ENCODE data around the gene SH3RF3. TPM values are rescaled to one million over a fixed set of nuclear protein-coding genes. Genes with fewer than 3 reads are reported as not detected.

The SH3RF3 gene
- total RNA-seq, 1 donor from 2014 or later: 1.3 TPM

DNA sequence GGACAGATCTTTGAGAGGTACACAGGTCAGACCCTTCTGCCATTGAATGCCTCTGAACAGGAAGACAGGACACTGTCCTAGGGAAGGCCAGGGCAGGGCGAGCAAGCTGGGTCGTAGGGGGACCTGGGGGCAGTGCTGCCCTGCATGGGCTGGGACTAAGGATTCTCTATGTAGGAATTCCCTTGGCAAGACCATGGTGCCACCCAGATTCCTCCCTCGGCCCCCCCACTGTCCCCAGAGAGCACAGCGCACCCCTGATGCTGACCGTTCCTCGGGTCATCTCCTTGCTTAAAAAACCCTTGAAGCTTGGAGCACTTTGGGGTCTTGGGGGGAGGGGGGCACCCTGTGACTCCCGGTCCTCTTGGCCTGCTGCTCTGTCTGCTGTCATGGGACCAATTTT is 289.7 kb downstream of the SH3RF3 start:
- H3K36me3 Mint-ChIP-seq (ENCODE audit: insufficient read depth): no peaks in the 10 kb centered on the region
- H3K4me3 Mint-ChIP-seq (ENCODE audit: low read depth): no peak overlapping the region
- DNase-seq (ENCODE audit: low spot score, unreplicated experiment): no peak
- peaks cover 7% of the 10 kb centered on the region for H3K27me3 Mint-ChIP-seq
- TF ChIP-seq, protein P1, sequence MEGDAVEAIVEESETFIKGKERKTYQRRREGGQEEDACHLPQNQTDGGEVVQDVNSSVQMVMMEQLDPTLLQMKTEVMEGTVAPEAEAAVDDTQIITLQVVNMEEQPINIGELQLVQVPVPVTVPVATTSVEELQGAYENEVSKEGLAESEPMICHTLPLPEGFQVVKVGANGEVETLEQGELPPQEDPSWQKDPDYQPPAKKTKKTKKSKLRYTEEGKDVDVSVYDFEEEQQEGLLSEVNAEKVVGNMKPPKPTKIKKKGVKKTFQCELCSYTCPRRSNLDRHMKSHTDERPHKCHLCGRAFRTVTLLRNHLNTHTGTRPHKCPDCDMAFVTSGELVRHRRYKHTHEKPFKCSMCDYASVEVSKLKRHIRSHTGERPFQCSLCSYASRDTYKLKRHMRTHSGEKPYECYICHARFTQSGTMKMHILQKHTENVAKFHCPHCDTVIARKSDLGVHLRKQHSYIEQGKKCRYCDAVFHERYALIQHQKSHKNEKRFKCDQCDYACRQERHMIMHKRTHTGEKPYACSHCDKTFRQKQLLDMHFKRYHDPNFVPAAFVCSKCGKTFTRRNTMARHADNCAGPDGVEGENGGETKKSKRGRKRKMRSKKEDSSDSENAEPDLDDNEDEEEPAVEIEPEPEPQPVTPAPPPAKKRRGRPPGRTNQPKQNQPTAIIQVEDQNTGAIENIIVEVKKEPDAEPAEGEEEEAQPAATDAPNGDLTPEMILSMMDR (IDR thresholded peaks at IDR 0.05; ENCODE audit: unreplicated experiment): no peak
- no peak overlapping the region for H3K27ac Mint-ChIP-seq
- H3K4me1 Mint-ChIP-seq (ENCODE audit: low read depth): peaks cover 21% of the 10 kb centered on the region
- H3K9me3 Mint-ChIP-seq (ENCODE audit: low read depth): no peaks in the 10 kb centered on the region

GRCh38 chr2:109419171-109419756 is 290.3 kb downstream of the SH3RF3 start:
- TF ChIP-seq, protein P1 (IDR thresholded peaks at IDR 0.05; ENCODE audit: unreplicated experiment): no peak
- Mint-ChIP-seq H3K36me3 (ENCODE audit: insufficient read depth) (no peaks in the 10 kb centered on the region), H3K4me1 (ENCODE audit: low read depth) (peaks cover 21% of the 10 kb centered on the region), H3K4me3 (ENCODE audit: low read depth) (no peak overlapping the region), H3K27ac (no peak overlapping the region), H3K9me3 (ENCODE audit: low read depth) (no peaks in the 10 kb centered on the region), H3K27me3 (peaks cover 8% of the 10 kb centered on the region)
- DNase-seq (ENCODE audit: low spot score, unreplicated experiment): no peak

GRCh38 chr2:109419960-109420370 is 291.0 kb downstream of the SH3RF3 start:
- no peaks in the 10 kb centered on the region for H3K36me3 Mint-ChIP-seq (ENCODE audit: insufficient read depth)
- no peak for DNase-seq (ENCODE audit: low spot score, unreplicated experiment)
- no peak overlapping the region for H3K27ac Mint-ChIP-seq
- TF ChIP-seq, protein P1 (IDR thresholded peaks at IDR 0.05; ENCODE audit: unreplicated experiment): no peak
- peaks cover 12% of the 10 kb centered on the region for H3K27me3 Mint-ChIP-seq
- peaks cover 21% of the 10 kb centered on the region for H3K4me1 Mint-ChIP-seq (ENCODE audit: low read depth)
- no peaks in the 10 kb centered on the region for H3K9me3 Mint-ChIP-seq (ENCODE audit: low read depth)
- no peak overlapping the region for H3K4me3 Mint-ChIP-seq (ENCODE audit: low read depth)

- peaks cover 12% of the 10 kb centered on the region for H3K27me3 Mint-ChIP-seq
- no peaks in the 10 kb centered on the region for H3K9me3 Mint-ChIP-seq (ENCODE audit: low read depth)
- DNase-seq (ENCODE audit: low spot score, unreplicated experiment): no peak
- no peak overlapping the region for H3K27ac Mint-ChIP-seq
- no peaks in the 10 kb centered on the region for H3K36me3 Mint-ChIP-seq (ENCODE audit: insufficient read depth)
- TF ChIP-seq, protein P1 (IDR thresholded peaks at IDR 0.05; ENCODE audit: unreplicated experiment): no peak
- H3K4me1 Mint-ChIP-seq (ENCODE audit: low read depth): peaks cover 16% of the 10 kb centered on the region
- no peak overlapping the region for H3K4me3 Mint-ChIP-seq (ENCODE audit: low read depth)
Measured at GRCh38 chr2:109421101-109421500, 292.1 kb downstream of the SH3RF3 start.

DNA sequence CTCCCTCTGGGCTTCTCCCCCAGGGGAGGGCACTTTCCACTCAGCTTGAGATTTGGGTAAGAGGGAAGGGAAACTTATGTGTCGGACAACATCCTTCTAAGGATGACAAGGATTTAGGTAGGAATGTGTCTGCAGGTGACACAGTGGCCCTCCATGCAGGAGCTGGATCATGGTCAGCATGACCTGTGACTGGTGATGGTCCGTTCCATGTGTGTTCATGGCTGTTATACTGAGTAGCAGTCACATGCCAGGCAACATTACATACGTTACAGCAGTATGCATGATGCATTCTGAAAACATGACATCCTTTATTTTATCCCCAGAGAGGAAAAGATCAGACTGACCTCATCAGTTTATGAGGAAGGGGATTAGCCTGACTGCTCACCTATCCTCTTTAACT is 292.6 kb downstream of the SH3RF3 start:
- TF ChIP-seq, protein P1 (IDR thresholded peaks at IDR 0.05; ENCODE audit: unreplicated experiment): no peak
- no peak for DNase-seq (ENCODE audit: low spot score, unreplicated experiment)
- Mint-ChIP-seq H3K27me3 (peaks cover 12% of the 10 kb centered on the region), H3K9me3 (ENCODE audit: low read depth) (no peaks in the 10 kb centered on the region), H3K4me1 (ENCODE audit: low read depth) (peaks cover 14% of the 10 kb centered on the region), H3K27ac (no peak overlapping the region), H3K4me3 (ENCODE audit: low read depth) (no peak overlapping the region), H3K36me3 (ENCODE audit: insufficient read depth) (no peaks in the 10 kb centered on the region)
